ENCODE data around the gene TTC33.
A peak's percentile ranks its signal among the peaks of the same experiment; 100 is the strongest.
"Not testable (repeated sequence)": the region's sequence is repeated elsewhere in the genome, so short reads cannot be mapped to it uniquely, and the experiment has no call there.

TTC33 gene

GRCh38 chr5:40755407-40756365 is at the start of gene TTC33:
Gene TTC33 (minus strand): TSS chr5:40755961. CDS start chr5:40747018, 8,943 bp downstream.
- DNase-seq = peak; percentile 99

- DNase-seq = no peak
Measured at GRCh38 chr5:40801771-40802562, 46.2 kb upstream of the TTC33 start.

GRCh38 chr5:40799258-40799657 is 43.5 kb upstream of the TTC33 start:
- no peak for DNase-seq

GRCh38 chr5:40798801-40799210 is 43.0 kb upstream of the TTC33 start:
- DNase-seq = no peak

- peak; percentile 95 for DNase-seq
Measured at GRCh38 chr5:40798012-40798800, 42.4 kb upstream of the TTC33 start, which contains the start of gene PRKAA1. Gene PRKAA1 (minus strand): TSS chr5:40798374. CDS start chr5:40798189, 185 bp downstream.

GRCh38 chr5:40797273-40798011 is 41.7 kb upstream of the TTC33 start:
- peak; percentile 90 for DNase-seq

- no peak for DNase-seq
Measured at GRCh38 chr5:40796487-40796889, 40.7 kb upstream of the TTC33 start.

- DNase-seq = not testable (repeated sequence)
Measured at GRCh38 chr5:40794877-40795276, 39.1 kb upstream of the TTC33 start.

GRCh38 chr5:40794340-40794739 is 38.6 kb upstream of the TTC33 start:
- DNase-seq = not testable (repeated sequence)

- DNase-seq = not testable (repeated sequence)
Measured at GRCh38 chr5:40792691-40793090, 36.9 kb upstream of the TTC33 start.

GRCh38 chr5:40791715-40792139 is 36.0 kb upstream of the TTC33 start:
- no peak for DNase-seq

- no peak for DNase-seq
Measured at GRCh38 chr5:40790947-40791593, 35.3 kb upstream of the TTC33 start.

- not testable (repeated sequence) for DNase-seq
Measured at GRCh38 chr5:40788941-40789340, 33.2 kb upstream of the TTC33 start.

- DNase-seq = no peak
Measured at GRCh38 chr5:40787986-40788385, 32.2 kb upstream of the TTC33 start.

GRCh38 chr5:40786664-40787063 is 30.9 kb upstream of the TTC33 start:
- not testable (repeated sequence) for DNase-seq

- DNase-seq = no peak
Measured at GRCh38 chr5:40784916-40785315, 29.2 kb upstream of the TTC33 start.

- no peak for DNase-seq
Measured at GRCh38 chr5:40784027-40784653, 28.4 kb upstream of the TTC33 start.

GRCh38 chr5:40781843-40782409 is 26.2 kb upstream of the TTC33 start:
- DNase-seq = no peak

GRCh38 chr5:40780858-40781257 is 25.1 kb upstream of the TTC33 start:
- no peak for DNase-seq

GRCh38 chr5:40780199-40780598 is 24.4 kb upstream of the TTC33 start:
- DNase-seq = no peak

Measured in islet precursor cell (in vitro differentiated cells).